AG10803 (cell line): Measurements from ENCODE around the gene GLRX5.
"Not testable (repeated sequence)": the region's sequence is repeated elsewhere in the genome, so short reads cannot be mapped to it uniquely, and the experiment has no call there.

Source experiments
- DNase-seq: peaks from one replicate; pipeline ENCODE4 v3.0.0; 2010; ENCODE audit warnings: low read depth
- H3K4me3 ChIP-seq: 2 replicates; pipeline ENCODE4 v1.5.1; 2011; ENCODE audit warnings: mild to moderate bottlenecking, low read length, control low read depth
- CTCF ChIP-seq: conservative IDR thresholded peaks from 2 replicates; pipeline ENCODE4 v1.5.1; 2011; ENCODE audit warnings: mild to moderate bottlenecking, low read length, control low read depth, inconsistent platforms

GLRX5 gene

DNA sequence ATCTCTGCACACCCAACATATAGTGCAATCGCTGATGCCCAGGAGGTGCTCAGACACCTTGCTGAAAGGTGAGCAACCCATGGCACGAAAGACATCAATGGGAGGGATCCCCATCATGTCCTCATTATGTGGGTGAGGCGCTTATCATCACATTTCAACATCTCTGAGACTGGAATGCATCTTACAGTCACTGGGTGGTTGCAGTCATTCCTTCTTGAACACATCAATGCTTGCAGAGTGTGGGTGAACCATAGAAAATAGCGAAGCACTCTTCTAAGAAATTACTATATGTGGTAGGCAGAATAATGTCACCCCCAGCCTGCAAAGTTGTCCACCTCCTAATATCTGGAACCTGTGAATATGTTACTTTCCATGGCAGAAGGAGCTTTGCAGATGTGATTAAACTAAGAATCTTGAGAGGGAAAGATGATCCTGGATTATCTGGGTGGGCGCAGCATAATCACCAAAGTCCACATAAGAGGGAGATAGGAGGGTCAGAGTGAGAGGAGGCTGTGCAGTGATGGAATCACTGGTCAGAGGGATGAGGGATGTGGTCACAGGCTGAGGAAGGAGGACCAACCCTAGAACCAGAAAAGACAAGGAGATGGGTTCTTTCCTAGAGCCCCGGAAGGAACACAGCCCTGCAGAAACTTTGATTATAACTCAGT is 51.2 kb downstream of the GLRX5 start:
- no peak for TF ChIP-seq CTCF
- no peak for DNase-seq
- H3K4me3 ChIP-seq: no peak overlapping the region

DNA sequence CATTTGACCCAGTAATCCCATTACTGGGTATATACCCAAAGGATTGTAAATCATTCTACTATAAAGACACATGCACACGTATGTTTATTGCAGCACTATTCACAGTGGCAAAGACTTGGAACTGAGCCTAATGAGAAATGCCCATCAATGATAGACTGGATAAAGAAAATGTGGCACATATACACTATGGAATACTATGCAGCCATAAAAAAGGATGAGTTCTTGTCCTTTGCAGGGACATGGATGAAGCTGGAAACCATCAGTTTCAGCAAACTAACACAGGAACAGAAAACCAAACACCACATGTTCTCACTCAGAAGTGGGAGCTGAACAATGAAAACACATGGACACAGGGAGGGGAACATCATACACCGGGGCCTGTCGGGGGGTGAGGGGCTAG is 56.3 kb downstream of the GLRX5 start:
- not testable (repeated sequence) for H3K4me3 ChIP-seq, DNase-seq
